C4-2B (cell line): Measurements from ENCODE around the gene RANBP3.
"Not testable (repeated sequence)": the region's sequence is repeated elsewhere in the genome, so short reads cannot be mapped to it uniquely, and the experiment has no call there.

Experiments
- H3K27ac ChIP-seq: fragments of 450-650 bp; 2 replicates; pipeline ENCODE4 v1.5.1; 2017
- CTCF ChIP-seq: fragments of 450-650 bp; conservative IDR thresholded peaks from 2 replicates; pipeline ENCODE4 v1.5.1; 2017; ENCODE audit warnings: mild to moderate bottlenecking
- ZFX ChIP-seq: fragments of 450-650 bp; IDR thresholded peaks from 2 replicates; pipeline ENCODE4 v1.6.1; 2017

RANBP3 gene

GRCh38 chr19:5967571-5967970 is 10.4 kb downstream of the RANBP3 start:
- H3K27ac ChIP-seq: peak overlapping the region; percentile 90
- TF ChIP-seq CTCF: no peak

DNA sequence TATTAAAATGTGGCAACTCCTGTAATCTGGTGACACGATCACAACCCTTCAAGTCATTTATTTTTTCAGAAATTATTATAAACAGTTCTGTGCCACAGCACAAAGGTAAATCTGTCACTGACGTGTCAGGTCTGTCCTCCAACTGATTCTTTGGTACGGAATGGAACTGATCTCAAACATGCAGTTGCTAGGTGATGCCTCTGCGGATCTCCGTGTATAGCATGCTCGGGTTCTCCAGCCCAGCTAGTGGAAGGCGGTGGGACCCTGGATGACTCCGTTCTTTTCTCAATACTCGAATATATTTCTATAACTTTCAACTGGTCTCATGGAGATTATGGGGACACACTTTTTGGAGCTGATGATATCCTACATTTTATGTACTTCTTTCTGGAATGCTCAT is 11.0 kb downstream of the RANBP3 start:
- H3K27ac ChIP-seq: peak overlapping the region; percentile 90
- TF ChIP-seq ZFX (no peak), CTCF (no peak)

DNA sequence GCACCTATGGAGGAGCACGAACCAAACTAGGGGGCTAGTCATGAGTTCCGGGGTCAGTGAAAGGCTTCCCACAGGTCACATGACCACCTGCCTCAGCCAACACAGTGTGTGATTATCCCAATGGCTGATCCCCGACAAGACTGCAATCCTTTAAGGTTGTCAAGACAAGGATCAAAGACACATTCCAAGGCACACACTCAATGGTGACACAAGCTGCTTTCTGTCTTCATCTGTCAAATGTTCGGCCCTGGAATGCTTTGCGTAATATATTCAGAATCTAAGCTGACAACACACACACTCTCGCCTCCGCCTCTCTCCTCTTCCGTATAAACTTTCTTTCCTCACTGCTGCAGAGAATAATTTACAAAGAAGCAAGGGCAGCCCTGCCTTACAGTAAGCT is 11.7 kb downstream of the RANBP3 start:
- H3K27ac ChIP-seq: no peak overlapping the region
- no peak for TF ChIP-seq ZFX
- TF ChIP-seq CTCF: no peak

DNA sequence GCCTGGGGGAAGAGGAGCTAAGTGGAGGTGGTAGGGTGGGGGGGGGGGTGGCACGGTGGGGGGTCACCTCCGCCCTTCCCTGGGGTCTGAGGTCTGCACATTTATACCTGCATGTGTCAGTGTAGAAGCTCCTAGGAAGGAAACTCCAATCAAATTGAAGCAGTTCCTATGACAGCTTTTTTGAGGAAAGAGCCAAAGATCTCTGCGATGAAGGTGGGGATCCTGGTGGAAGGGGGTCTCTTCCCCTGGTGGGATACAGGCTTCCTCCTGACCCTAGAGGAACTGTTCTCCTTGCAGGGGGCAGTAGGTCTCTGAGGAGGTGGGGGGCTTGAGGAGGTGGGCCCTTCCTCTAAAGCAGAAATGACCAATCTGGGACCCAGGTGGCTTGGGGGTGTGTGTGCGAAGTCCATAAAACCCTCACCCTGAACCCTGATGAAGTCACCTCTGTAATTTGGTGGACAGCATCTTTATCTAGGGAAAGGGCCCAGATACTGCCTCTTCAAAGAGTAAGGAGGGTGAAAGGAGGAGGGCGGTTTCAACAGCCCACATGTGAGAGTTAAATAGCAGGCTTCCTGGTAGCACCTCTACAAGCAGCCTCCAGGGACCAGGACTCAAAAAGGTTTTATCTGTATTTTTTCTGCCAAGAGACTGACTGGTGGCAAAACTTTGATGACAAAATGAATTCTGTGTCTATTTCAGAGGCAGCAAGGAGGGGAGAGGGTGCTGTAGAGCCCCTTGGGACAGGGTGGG is 12.9 kb downstream of the RANBP3 start:
- no peak for TF ChIP-seq CTCF
- TF ChIP-seq ZFX: no peak
- H3K27ac ChIP-seq: no peak overlapping the region

DNA sequence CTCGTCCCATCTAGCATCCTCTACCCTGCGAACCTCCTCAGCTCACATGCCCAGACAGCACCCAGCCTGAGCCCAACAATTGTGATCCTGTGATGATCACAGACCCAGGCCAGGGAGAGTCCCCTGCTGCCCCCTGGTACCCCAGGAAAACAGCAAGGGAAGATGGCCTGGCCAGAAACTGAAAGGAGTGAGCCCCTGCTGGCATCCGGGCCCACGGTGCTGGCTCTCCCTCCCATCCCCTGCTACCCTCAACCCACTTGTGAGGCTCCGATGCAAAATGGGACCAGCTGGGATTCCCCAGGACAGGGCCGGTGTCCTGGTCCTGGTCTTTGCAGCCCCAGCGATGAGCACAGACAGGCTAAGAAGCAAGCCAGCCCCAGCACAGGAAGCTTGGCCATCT is 14.1 kb downstream of the RANBP3 start:
- TF ChIP-seq CTCF (no peak), ZFX (no peak)
- no peak overlapping the region for H3K27ac ChIP-seq

- not testable (repeated sequence) for H3K27ac ChIP-seq
Observed at GRCh38 chr19:5963259-5963658, 14.7 kb downstream of the RANBP3 start.

DNA sequence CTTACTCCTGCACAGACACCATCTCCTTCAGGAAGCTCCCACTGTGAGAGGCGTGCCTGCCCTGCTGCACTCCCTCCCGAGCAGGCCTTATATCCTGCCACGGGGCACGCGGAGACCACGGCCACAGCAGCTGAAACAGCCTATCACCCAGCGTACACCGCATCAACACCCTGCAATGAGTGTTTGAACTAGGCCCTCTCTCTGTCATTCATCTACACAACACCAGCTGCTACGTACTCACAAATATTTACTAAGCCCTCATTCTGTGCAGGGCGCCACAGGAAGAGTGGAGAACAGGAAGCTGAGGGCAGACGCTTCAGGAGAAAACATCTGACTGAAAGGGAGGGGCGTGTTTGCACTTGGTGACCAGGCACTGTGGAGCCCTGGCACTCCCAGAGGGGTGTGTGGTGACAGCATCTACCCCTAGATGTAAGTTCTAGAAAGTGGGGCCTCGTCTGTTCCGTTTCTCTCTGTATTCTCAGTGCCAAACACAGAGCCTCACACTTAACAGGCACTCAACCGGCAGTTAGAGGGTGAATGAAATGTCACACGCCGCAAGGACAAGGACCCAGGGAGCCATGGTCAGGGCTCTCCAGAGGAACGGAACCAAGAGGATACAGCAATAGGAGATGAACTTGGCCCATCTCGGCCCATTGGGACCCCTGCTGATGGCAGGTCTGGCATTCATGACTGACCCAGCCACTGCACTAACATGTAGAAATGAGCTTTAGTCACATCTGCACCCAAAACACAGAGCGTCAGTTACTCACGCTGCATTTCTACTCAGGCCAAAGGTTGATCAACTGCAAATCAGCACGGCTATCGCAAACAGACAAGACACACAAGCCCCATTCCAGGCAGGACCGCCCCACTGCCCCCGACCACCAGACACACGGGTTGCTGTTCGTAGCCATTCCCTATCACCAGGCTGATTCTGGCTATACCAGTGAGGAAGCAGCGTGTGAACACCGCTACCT is 15.7 kb downstream of the RANBP3 start:
- H3K27ac ChIP-seq: no peak overlapping the region
- no peak for TF ChIP-seq CTCF
- no peak for TF ChIP-seq ZFX

DNA sequence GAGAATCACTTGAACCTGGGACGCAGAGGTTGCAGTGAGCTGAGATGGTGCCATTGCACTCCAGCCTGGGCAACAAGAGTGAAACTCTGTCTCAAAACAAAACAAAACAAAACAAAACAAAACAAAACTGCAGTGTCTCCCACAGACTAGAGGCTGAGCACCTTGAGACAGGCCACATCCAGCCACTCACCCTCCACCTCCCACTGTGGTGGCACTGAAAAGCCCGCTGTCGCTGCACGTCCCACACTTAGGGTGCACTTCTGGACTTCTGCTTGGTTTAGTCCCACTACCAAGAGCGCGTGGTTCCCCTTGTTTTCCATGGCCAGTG is 16.3 kb downstream of the RANBP3 start:
- not testable (repeated sequence) for H3K27ac ChIP-seq
